SIG-M5 treated with dmso at 0.1 percent for 504 hours (cell line): ENCODE data around the gene SART1.

Experiments used
- DNase-seq: peaks from one replicate; lab custom pipeline; 2025; ENCODE audit not compliant: unreplicated experiment; lab: John Stamatoyannopoulos, UW

SART1 gene, protein sequence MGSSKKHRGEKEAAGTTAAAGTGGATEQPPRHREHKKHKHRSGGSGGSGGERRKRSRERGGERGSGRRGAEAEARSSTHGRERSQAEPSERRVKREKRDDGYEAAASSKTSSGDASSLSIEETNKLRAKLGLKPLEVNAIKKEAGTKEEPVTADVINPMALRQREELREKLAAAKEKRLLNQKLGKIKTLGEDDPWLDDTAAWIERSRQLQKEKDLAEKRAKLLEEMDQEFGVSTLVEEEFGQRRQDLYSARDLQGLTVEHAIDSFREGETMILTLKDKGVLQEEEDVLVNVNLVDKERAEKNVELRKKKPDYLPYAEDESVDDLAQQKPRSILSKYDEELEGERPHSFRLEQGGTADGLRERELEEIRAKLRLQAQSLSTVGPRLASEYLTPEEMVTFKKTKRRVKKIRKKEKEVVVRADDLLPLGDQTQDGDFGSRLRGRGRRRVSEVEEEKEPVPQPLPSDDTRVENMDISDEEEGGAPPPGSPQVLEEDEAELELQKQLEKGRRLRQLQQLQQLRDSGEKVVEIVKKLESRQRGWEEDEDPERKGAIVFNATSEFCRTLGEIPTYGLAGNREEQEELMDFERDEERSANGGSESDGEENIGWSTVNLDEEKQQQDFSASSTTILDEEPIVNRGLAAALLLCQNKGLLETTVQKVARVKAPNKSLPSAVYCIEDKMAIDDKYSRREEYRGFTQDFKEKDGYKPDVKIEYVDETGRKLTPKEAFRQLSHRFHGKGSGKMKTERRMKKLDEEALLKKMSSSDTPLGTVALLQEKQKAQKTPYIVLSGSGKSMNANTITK

DNA sequence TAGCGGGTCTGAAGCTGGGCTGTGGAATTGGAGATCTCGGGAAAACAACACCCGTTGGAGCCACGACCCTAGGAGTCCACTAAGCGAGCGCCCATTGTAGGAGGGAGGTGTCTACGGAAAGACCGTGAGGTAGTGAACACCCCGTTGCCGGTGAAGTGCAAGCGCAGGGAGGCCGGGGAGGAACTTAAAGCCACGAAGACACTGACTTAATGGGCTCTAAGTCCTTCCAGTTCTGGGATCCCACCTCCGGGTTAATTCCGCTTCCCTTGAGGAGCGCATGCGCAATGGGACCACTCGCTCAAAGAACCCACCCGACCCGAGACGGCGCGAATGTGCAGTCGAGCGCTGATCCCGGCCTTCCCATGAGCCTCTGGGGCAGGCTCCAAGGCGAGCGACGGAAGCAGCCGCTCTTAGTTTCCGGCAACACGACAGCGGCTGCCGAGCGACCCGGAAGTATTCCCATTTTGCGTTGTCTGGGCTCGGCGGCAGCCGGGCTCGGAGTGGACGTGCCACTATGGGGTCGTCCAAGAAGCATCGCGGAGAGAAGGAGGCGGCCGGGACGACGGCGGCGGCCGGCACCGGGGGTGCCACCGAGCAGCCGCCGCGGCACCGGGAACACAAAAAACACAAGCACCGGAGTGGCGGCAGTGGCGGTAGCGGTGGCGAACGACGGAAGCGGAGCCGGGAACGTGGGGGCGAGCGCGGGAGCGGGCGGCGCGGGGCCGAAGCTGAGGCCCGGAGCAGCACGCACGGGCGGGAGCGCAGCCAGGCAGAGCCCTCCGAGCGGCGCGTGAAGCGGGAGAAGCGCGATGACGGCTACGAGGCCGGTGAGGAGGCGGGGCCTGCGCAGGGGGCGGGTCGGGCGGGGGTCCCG is at the start of gene SART1:
Gene SART1 (plus strand): TSS at position 468 of the 874 bp plus-strand sequence. CDS start 47 bp downstream, at position 515.
- DNase-seq = peak; percentile 96

DNA sequence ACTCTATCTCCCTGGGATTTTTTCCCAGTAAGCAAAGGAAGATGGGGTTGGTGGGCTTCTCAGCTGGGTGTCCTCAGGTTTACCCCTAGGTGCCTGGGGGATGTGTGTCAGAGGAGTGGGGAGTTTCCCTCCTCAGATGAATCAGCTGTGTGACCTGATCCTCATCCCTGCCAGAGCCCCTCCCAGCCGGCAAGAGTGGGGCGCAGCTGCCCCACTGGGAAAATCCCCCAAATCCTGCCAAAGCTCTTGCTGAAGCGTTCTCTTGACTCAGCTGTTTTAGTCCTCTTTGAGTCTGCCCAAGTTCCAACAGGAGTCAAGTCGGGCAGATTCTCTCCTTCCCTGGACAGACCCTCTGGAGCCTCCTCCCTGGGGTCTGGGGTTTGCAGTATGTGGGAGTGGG is 48.7 kb upstream of the SART1 start:
- no peak for DNase-seq

DNA sequence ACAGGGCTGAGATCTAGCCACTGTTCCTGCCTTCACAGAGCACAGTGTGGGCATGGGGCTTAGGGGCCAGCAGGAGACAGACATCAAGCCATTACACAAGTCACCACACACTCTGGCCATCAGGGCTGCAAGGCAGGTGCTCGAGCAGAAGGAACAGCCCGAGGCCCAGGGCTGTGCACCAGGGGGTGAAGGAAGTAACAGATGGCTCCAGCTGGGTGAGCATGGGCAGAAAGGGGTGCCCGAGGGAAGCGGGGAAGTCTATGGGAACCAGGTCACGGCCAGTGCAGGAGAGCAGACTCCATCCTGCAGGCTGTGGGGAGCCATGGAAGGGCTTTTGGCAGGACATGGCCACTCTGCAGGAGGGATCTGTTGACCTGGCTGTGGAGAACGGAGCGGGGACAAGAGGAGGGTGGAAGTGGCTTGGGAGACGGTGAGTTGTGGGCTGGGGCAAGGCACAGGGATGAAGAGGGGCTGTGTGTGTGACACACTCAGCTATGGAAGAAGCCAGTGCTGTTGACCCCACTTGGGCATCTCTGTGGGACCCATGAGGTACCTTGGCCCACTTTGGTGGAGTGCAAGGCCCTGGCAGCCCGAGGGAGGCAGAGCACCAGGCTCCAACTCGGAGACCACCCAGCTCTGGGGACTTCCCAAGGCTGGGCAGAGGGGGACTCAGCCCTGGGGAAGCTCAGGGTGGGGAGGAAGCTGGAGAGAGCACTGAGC is 46.3 kb upstream of the SART1 start:
- DNase-seq = no peak

DNA sequence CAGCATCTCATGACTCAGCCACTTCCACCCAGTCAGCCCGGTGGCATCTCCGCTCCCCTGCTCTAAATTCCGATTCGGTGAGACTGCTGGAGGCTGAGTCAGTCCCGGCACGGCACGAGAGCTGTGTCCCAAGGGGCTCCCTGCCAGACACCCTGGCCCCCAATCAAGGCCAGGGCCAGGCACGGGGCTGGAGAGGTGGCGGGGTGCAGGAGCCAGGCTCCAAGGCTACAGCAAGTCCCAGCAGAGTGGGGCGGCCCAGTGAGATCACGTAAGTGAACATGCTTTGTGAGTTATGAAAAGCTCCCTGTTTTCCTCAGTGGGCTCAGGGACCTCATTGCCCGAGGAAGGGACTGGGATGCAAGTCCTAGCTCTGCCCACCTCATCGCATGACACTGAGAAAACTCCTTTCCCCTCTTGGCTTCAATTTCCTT is 45.7 kb upstream of the SART1 start:
- peak; percentile 39 for DNase-seq

DNA sequence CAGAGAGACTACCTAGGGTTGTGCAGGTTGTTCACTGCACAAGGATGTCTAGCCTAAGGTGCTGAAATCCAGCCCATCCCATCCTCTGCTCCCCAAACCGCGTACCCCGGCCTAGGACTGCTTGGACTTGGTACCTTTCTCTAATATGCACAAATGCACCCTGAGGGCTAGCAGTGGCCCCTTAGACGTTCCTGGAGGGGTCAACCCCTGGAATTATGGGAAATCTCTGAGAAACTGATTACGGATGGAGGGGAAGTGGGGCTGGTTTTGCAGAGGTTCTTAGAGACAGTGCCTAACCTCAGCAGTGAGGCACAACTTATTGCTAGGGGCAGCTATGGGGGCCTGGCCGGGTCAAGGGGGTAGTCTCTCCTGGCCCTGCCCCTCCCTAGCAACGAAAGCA is 45.1 kb upstream of the SART1 start:
- DNase-seq = no peak

DNA sequence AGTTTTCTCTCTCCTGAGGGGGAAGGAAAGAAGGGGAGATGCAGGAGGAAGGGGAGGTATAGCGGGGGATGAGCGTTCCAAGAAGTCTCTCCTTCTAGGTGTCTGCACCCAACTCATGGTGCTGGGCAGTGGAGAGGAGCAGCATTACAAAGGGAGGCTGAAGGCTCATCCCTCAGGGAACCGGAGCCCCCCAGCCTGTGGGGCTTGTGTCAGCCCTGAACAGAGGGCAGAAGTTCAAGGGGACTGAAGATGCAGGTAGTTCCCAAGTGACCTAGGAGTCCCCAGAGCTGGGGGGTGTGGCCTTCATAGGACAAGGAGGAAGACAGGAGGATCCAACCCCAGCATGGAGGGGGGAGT is 44.5 kb upstream of the SART1 start:
- no peak for DNase-seq

DNA sequence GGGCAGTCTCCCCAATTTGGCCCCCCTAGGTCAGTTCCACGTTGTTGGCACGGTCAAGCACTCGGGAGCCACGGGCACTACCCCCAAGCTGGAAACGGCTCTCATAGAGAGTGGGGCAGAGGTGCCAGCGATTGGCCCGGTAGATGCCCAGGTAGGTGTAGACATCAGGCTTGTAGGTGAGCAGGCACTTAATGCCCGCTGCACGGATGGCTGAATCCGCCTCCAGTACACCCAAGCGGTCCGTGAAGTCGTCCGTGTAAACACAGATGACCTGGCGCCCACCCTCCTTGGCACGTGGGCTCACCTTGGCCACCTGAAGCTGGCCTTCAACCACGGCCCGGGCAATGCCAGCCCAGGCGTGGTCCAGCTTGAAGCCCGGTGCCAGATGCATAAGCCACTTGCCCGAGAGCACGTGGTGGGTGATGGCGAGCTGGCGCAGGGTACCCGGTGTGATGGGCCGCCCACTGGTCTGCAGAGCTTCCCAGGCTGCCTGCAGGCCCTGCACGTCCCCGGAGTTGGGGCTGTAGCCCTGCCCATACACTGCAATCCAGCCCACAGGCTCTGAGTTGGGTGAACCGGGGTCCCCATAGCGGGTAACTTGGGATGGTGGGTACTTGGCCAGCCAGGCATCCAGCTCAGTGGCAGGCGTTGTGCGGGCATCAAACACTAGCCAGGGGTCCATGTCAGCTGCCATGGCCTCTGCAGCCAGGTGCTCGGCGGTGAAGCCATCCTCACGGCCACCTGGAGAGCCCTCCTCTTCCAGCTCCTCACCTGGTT is 43.9 kb upstream of the SART1 start:
- no peak for DNase-seq

DNA sequence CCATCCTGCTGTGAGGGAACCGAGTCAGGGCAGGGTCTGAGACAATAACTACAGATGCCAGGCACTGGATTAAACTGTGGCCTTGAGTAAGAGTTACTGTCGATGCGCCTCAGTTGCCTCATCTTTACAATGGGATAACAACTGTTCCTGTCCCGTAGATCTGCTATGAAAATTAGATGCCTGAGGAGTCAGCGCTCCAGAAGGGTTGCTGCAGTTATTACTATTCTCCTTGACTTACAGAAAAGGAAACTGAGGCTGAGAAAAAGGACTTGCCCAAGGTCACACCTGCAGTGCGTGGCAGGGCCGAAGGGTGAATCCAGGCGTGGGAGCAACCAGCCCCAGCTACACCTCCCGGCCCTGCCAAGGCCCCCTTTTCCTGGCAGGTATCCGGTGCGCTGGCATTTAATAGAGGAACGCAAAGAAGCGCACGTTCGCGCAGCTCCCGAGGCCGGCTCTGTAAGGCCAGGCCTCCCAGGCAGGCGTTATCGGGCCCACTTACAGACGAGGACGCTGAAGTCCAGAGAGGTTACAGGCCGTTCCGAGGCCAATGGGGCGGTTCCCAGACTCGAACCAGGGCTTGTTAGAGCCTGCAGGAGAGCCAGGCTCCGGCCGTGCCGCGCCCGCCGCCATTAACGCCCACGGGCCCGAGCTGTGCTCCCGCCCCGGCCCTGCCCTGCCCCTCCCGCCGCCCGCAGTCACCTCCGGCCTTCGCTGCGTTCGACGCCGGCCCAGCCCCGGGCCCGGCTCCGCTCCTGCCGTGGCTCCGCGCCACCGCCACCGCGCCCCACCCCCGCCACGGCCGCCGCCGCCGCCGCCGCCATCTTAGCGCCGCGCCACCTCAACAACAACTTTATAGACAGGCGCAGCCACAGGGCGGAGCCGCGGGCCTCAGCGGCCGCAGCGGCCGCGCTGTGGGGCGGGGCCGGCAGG is 43.1 kb upstream of the SART1 start, which contains the start of gene C11orf68:
Gene C11orf68 (minus strand): TSS at position 852 of the 930 bp plus-strand sequence. CDS start 31 bp downstream, at position 821.
- DNase-seq = no peak

DNA sequence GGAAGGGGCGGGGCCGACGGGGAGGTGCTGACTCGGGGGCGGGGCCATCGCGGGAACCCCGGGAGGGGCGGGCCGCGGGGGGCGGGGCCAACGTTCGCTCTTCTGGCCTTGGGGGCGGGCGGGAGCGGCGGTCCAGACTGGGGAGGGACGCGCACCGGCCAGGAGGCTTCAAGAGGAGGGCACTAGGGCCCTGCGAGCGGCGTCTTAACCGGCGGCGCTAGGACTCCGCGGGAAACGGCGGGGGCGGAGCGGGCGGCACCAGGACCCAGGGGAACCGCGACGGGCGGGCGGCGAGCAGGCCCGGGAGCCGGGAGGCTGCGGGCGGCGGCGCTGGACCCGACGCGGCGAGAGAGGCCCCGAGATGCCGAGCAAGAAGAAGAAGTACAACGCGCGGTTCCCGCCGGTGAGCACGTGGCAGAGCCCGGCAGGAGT is 42.4 kb upstream of the SART1 start, which contains the start of gene DRAP1:
Gene DRAP1 (plus strand): TSS at position 286 of the 432 bp plus-strand sequence. CDS start 76 bp downstream, at position 362.
- DNase-seq = peak; percentile 96

DNA sequence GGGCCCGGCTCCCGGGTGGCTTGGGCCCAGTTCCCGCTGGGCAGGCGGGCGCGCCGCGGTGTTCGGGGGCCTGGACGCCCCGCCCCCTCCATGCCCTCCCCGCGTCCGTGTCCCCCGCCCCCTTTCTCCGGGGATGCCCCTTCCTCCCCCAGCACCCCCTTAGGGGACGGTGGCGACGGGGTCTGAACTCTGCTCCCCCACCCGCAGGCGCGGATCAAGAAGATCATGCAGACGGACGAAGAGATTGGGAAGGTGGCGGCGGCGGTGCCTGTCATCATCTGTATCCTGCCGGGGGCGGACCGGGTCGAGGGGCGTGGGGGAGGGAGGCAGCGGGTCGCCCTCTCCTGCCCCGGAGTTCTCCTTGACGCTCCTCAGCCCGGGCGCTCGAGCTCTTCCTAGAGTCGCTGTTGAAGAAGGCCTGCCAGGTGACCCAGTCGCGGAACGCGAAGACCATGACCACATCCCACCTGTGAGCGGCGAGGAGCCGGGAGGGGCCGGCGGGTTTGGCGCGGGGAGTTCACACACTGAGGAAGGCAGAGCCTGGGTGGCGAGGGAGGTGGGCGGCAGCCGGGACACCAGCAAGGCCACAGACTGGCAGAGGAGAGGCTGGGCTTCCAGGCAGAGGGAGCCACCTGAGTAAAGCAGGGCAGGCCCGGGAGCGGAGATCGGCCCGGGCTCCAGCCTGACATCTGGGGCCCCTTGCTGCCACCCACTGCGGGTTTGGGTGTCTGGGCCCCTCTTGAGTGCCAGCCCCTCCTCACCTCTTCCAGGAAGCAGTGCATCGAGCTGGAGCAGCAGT is 41.8 kb upstream of the SART1 start:
- DNase-seq = peak; percentile 15

DNA sequence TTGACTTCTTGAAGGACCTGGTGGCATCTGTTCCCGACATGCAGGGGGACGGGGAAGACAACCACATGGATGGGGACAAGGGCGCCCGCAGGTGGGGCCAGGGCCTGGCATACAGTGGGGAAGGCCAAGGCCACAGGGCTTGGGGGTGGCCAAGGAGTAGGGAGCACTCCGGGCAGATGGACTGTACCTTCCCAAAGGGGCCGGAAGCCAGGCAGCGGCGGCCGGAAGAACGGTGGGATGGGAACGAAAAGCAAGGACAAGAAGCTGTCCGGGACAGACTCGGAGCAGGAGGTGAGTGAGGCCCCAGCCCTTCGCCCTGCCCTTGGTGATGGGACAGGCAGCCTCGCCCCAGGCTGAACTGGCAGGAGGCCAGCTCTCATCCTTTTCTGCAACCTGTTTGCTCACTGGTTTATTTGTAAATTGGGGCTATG is 41.1 kb upstream of the SART1 start:
- DNase-seq = no peak

DNA sequence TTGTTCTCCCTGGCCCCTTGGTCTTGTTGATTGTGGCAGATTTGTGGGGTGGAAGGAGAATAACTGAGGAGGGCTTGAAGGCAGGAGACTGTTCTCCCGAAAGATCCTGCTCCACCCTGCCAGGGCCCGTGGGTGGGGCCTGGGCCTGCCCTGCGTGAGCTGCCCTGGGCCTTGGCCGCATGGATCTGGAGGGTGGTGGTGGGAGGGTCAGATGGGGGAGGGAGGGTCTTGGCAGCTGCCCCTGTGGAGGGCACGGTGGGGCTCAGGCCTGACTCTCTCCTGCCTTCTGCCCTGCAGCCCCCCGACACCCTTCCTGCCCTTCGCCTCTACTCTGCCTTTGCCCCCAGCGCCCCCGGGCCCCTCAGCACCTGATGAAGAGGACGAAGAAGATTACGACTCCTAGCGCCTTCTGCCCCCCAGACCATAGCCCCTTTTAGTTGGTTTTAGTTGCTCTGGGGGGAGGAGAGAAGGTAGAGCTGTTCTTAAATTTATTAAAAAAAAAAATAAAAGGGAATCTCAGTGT is 40.4 kb upstream of the SART1 start:
- no peak for DNase-seq

DNA sequence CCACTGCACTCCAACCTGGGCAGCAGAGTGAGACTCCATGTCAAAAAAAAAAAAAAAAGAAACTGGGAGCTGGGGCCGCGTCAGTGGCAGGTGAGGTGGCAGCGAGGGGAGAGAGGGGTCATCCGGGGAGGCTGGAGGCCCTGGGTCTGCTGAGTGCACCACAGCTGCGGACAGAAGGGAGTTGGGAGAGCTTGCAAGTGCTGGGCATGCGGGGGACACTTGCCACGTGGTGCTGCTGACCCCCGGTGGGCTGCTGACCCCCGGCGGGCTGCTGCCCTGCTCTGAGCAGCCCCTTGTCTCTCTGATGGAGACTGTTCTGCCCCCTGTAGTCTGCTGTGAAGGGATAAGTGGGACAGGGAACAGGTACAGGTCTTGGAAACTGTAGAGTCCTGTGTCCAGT is 39.7 kb upstream of the SART1 start:
- DNase-seq = no peak

DNA sequence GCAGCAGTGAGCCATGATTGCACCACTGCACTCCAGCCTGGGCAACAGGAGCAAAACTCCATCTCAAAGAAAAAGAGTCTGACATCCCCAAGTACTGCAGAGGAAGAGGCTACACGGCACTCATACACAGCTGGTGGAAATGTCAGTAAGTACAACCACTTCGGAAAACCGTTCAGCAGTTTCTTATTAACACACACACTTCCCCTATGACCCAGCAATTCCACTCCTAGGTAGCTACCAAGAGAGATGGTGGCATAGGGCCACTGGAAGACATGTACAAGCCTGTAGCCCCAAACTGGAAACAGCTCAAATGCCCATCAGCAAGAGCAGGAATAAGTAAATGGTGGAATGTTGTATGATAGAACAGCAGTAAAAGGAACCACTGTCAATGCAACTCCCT is 39.0 kb upstream of the SART1 start:
- DNase-seq = no peak

DNA sequence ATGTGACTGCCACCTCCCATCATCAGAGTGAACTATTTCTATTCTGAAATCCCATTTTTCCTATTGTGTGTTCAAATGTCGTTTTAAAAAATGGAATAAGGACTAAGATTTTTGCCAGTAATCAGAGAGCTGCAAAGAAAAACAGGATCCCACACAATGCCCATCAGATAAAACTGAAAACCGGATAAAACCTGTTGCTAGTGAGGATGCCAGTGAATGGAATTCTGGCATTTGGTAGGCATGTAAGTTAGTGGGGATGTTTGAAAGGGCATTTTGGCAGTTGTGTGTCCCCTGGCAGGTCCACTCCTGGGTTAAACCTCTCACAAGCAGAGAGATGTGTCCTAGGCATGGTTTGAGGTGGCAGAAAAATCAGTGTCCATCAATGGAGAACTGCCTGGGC is 36.1 kb upstream of the SART1 start:
- no peak for DNase-seq

DNA sequence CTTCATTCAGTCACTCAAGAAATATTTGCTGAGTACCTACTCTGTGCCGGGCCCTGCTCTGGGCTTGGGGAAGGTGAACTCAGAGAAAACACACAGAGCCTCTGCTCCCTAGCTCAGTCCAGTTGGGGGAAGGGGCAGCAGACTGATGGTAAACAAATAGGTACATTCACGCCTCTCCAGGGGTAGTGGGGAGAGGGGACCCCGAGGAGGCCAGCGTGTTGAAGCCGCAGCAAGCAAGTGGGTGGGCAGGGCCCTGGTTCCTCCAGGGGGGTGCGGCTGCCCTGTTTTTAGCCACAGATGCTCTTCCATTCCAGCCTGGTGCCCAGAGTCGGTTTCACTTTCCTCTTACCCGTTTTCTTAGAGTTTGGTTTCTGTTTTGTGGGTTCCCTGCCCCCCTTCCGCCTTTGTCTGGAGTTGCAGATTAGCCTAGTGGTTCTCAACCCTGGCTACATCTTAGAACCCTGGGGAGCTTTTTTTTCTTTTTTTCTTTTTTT is 33.6 kb upstream of the SART1 start:
- DNase-seq = peak; percentile 83

DNA sequence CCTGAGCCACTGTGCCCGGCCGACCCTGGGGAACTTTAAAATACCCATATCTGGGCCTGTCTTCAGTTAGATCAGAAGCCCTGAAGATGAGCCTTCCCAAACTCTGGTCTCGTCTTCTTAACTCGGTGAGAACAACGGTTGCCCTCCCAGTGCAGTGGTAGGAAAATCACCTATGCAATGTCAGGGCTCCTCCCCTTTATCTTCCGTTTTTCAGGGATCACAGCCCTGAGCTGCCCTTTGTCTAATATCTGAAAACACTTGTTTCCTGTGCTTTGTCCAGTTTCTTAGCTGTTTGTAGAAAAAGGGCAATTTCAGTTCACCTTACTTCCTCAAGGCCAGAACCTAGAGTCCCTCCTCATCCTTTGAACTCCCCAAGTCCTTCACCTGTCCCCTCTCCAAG is 32.9 kb upstream of the SART1 start:
- no peak for DNase-seq
